Esophagus mucosa (tissue), 1 donor: ENCODE results near the gene ATP4B. TPM values are rescaled to one million over a fixed set of nuclear protein-coding genes. Genes with fewer than 3 reads are reported as not detected.

Experiments used
- ATAC-seq: fragments of 200-7000 bp; cut with Tn5 transposase; one replicate; pipeline ENCODE4 v1.9.1; 2020
- total RNA-seq: library from RNA; stranded (reverse); gene quantifications from one replicate; pipeline ENCODE4 v1.2.4, GENCODE V29; 2023
- donor health status: DM: yes; HTN: yes; CAD: no.

The ATP4B gene
- total RNA-seq, result not detected

GRCh38 chr13:113657851-113658741 is at the start of gene ATP4B:
ATP4B (minus strand) TSS chr13:113658198; CDS start chr13:113658144, 54 bp downstream.
- ATAC-seq, result no peak

- peak; percentile 53 for ATAC-seq
These were observed 14.1 kb upstream of the ATP4B start for GRCh38 chr13:113672002-113672651.

- no peak for ATAC-seq
These were observed 13.3 kb upstream of the ATP4B start for GRCh38 chr13:113671066-113672001.

- no peak for ATAC-seq
These were observed 12.5 kb upstream of the ATP4B start for GRCh38 chr13:113670541-113670940.

GRCh38 chr13:113669755-113670341 is 11.8 kb upstream of the ATP4B start:
- no peak for ATAC-seq

GRCh38 chr13:113669231-113669754 is 11.3 kb upstream of the ATP4B start:
- ATAC-seq, result no peak

- ATAC-seq, result no peak
These were observed 10.5 kb upstream of the ATP4B start for GRCh38 chr13:113668491-113668971.

- no peak for ATAC-seq
These were observed 9.9 kb upstream of the ATP4B start for GRCh38 chr13:113667771-113668490.

- ATAC-seq, result no peak
These were observed 9.1 kb upstream of the ATP4B start, which contains the start of gene GRK1 for GRCh38 chr13:113666951-113667701. GRK1 (plus strand) TSS chr13:113667219; CDS start chr13:113667387, 168 bp downstream.

- ATAC-seq, result no peak
These were observed 8.3 kb upstream of the ATP4B start for GRCh38 chr13:113666329-113666670.

- ATAC-seq, result no peak
These were observed 7.8 kb upstream of the ATP4B start for GRCh38 chr13:113665597-113666328.

- ATAC-seq, result peak; percentile 13
These were observed 7.0 kb upstream of the ATP4B start for GRCh38 chr13:113664751-113665596.

- ATAC-seq, result no peak
These were observed 5.9 kb upstream of the ATP4B start for GRCh38 chr13:113663934-113664333.

GRCh38 chr13:113661509-113661908 is 3.5 kb upstream of the ATP4B start:
- no peak for ATAC-seq

GRCh38 chr13:113660066-113660465 is 2.1 kb upstream of the ATP4B start:
- ATAC-seq, result no peak

GRCh38 chr13:113659337-113659736 is 1.3 kb upstream of the ATP4B start:
- no peak for ATAC-seq

GRCh38 chr13:113658836-113659235 is 838 bp upstream of the ATP4B start:
- ATAC-seq, result no peak

- ATAC-seq, result no peak
These were observed 947 bp downstream of the ATP4B start for GRCh38 chr13:113656831-113657671.
